HepG2 (cell line): ENCODE results near the gene HDLBP. TPM values are rescaled to one million over a fixed set of nuclear protein-coding genes. Genes with fewer than 3 reads are reported as not detected.
A peak's percentile ranks its signal among the peaks of the same experiment; 100 is the strongest.

Source experiments
- ATAC-seq: fragments of 200-7000 bp; cut with Tn5 transposase; 3 replicates; pipeline ENCODE4 v1.9.1; 2020; ENCODE audit warnings: mild to moderate bottlenecking, moderate library complexity
- BruUV-seq: library from RNA; stranded (reverse); fragments of 400-500 nt; replicated peaks from 2 replicates; lab custom pipeline; 2021; lab: Mats Ljungman, UMichigan
- CTCF ChIA-PET: fragments of 300-600 bp; formaldehyde crosslinking; extraction: SDS; loops from one replicate; lab custom pipeline; 2021; ENCODE audit warnings: low total read pairs, inconsistent platforms, low intra/inter-chr PET ratio; lab: Yijun Ruan, JAX
- POLR2A ChIA-PET: fragments of 350-600 bp; sonication (Branson Sonifier 250); formaldehyde crosslinking; loops from one replicate; lab custom pipeline; 2020; ENCODE audit warnings: antibody characterized with exemption, inconsistent platforms; lab: Yijun Ruan, JAX
- DNase-seq: peaks from one replicate; pipeline ENCODE4 v3.0.0-alpha.2; 2015; ENCODE audit warnings: low spot score
- FAIRE-seq: peaks from 3 replicates; lab custom pipeline; 2011; peaks lifted over from hg19 to GRCh38; lab: Jason Lieb, UNC
- H2AFZ ChIP-seq: one replicate; pipeline ENCODE4 v1.6.1; 2011; ENCODE audit warnings: low read length, inconsistent platforms
- H3K27ac ChIP-seq: fragments of 300-600 bp; 3 replicates; pipeline ENCODE4 v1.8.0; 2011; ENCODE audit warnings: mixed run types, mild to moderate bottlenecking, mixed read lengths, low read length, inconsistent platforms; ENCODE audit not compliant: insufficient read depth; ENCODE audit errors: extremely low read length
- H3K27me3 ChIP-seq, 2 experiments: fragments of 200-600 bp in 1 of 2; 2 replicates in 1 of 2; 3 replicates in 1 of 2; pipeline versions ENCODE4 v1.6.0 to v1.8.0; 2011; ENCODE audit warnings: low read length in 2 of 2, mild to moderate bottlenecking in 2 of 2, moderate library complexity in 2 of 2, inconsistent platforms in 1 of 2; ENCODE audit not compliant: insufficient read depth in 2 of 2, control insufficient read depth in 1 of 2
- H3K36me3 ChIP-seq, 2 experiments: fragments of 200-600 bp in 1 of 2; replicated peaks in 1 of 2; 2 replicates in 1 of 2; 3 replicates in 1 of 2; pipeline versions ENCODE4 v1.5.1 to v1.8.0; 2011; ENCODE audit warnings: low read length in 2 of 2, inconsistent platforms in 1 of 2; ENCODE audit not compliant: insufficient read depth in 2 of 2, control insufficient read depth in 1 of 2
- H3K4me1 ChIP-seq: 2 replicates; pipeline ENCODE4 v1.5.1; 2012; ENCODE audit warnings: low read length, inconsistent platforms; ENCODE audit not compliant: insufficient read depth
- H3K4me2 ChIP-seq: 2 replicates; pipeline ENCODE4 v1.6.0; 2011; ENCODE audit warnings: low read depth, low read length, inconsistent platforms
- H3K4me3 ChIP-seq, 3 experiments: fragments of 200-600 bp in 1 of 3; sonication (generic), shearing (Covaris generic) in 1 of 3; replicated peaks in 1 of 3; 2 replicates each; pipeline ENCODE4 v1.5.1; 2011 to 2016; ENCODE audit warnings: low read length in 3 of 3, inconsistent platforms in 2 of 3, low read depth in 2 of 3, mild to moderate bottlenecking in 2 of 3, control low read depth in 1 of 3, mixed read lengths in 1 of 3; ENCODE audit not compliant: insufficient read depth in 1 of 3
- H3K79me2 ChIP-seq: one replicate; pipeline ENCODE4 v1.6.1; 2011; ENCODE audit warnings: low read length, inconsistent platforms; ENCODE audit not compliant: insufficient read depth
- H3K9ac ChIP-seq: 2 replicates; pipeline ENCODE4 v1.6.0; 2011; ENCODE audit warnings: mild to moderate bottlenecking, low read depth, low read length, inconsistent platforms; ENCODE audit not compliant: insufficient read depth
- H3K9me3 ChIP-seq: 2 replicates; pipeline ENCODE4 v1.5.1; 2012; ENCODE audit warnings: mild to moderate bottlenecking, low read length
- H4K20me1 ChIP-seq: 2 replicates; pipeline ENCODE4 v1.6.0; 2011; ENCODE audit warnings: inconsistent platforms, mild to moderate bottlenecking, low read length, moderate library complexity; ENCODE audit not compliant: insufficient read depth
- AGO2 ChIP-seq: fragments of 200-400 bp; formaldehyde crosslinking; optimal IDR thresholded peaks from 2 replicates; pipeline ENCODE3; 2017; ENCODE audit warnings: mild to moderate bottlenecking, low read depth, low read length, moderate library complexity
- ATF7 ChIP-seq, 2 experiments: fragments of 450-650 bp in 1 of 2; sonication (generic) in 1 of 2; formaldehyde crosslinking in 1 of 2; IDR thresholded peaks; 2 replicates each; pipeline versions ENCODE4 v1.4.0 to v1.6.1; 2016 to 2020; ENCODE audit warnings: antibody characterized with exemption in 1 of 2, mild to moderate bottlenecking in 1 of 2, missing genetic modification reagents in 1 of 2
- ATF7-NPFF ChIP-seq: sonication (generic); formaldehyde crosslinking; IDR thresholded peaks from 2 replicates; pipeline ENCODE4 v1.8.1; 2023; ENCODE audit warnings: mild to moderate bottlenecking, low read depth, missing genetic modification reagents, moderate library complexity
- CEBPB ChIP-seq: IDR thresholded peaks from 2 replicates; pipeline ENCODE4 v1.6.1; 2011; ENCODE audit warnings: low read depth, low read length, improper control_type of control experiment, borderline replicate concordance
- HDAC1 ChIP-seq: sonication (generic); formaldehyde crosslinking; IDR thresholded peaks from 2 replicates; pipeline ENCODE4 v1.5.1; 2020; ENCODE audit warnings: mild to moderate bottlenecking, missing genetic modification reagents
- KAT7 ChIP-seq: IDR thresholded peaks from 2 replicates; pipeline ENCODE4 v1.6.1; 2018; ENCODE audit warnings: borderline replicate concordance, missing compliant biosample characterization
- NFIB ChIP-seq: sonication (generic); formaldehyde crosslinking; IDR thresholded peaks from 2 replicates; pipeline ENCODE4 v1.9.0; 2021; ENCODE audit warnings: missing genetic modification reagents, mild to moderate bottlenecking, borderline replicate concordance
- NONO ChIP-seq, 2 experiments: fragments of 450-650 bp in 1 of 2; sonication (generic) in 1 of 2; formaldehyde crosslinking in 1 of 2; IDR thresholded peaks in 1 of 2; conservative IDR thresholded peaks in 1 of 2; 2 replicates each; pipeline versions ENCODE4 v1.6.1 to v1.8.0; 2017 to 2022; ENCODE audit warnings: mild to moderate bottlenecking in 1 of 2, missing genetic modification reagents in 1 of 2, moderate library complexity in 1 of 2
- POLR2G ChIP-seq: fragments of 200-400 bp; formaldehyde crosslinking; IDR thresholded peaks from 2 replicates; pipeline ENCODE4 v1.6.1; 2018; ENCODE audit warnings: mild to moderate bottlenecking, low read depth, low read length, moderate library complexity
- PRPF4 ChIP-seq: fragments of 200-400 bp; formaldehyde crosslinking; IDR thresholded peaks from 2 replicates; pipeline ENCODE4 v1.6.1; 2016; ENCODE audit warnings: low read length, low read depth; ENCODE audit not compliant: poor library complexity, severe bottlenecking
- RBM22 ChIP-seq: fragments of 200-400 bp; formaldehyde crosslinking; optimal IDR thresholded peaks from 2 replicates; pipeline ENCODE3; 2017; ENCODE audit warnings: mild to moderate bottlenecking, low read length, moderate library complexity
- RFXAP ChIP-seq: sonication (generic); formaldehyde crosslinking; IDR thresholded peaks from 2 replicates; pipeline ENCODE4 v1.4.0; 2020; ENCODE audit warnings: missing genetic modification reagents, borderline replicate concordance
- SIN3B ChIP-seq: fragments of 150-350 bp; IDR thresholded peaks from 2 replicates; pipeline ENCODE4 v1.6.1; 2014; ENCODE audit warnings: low read length
- WIZ ChIP-seq: sonication (generic); formaldehyde crosslinking; IDR thresholded peaks from 2 replicates; pipeline ENCODE4 v1.5.1; 2020; ENCODE audit warnings: mild to moderate bottlenecking, missing genetic modification reagents
- ZNF337 ChIP-seq: sonication (generic); formaldehyde crosslinking; IDR thresholded peaks from 2 replicates; pipeline ENCODE4 v1.5.1; 2020; ENCODE audit warnings: missing genetic modification reagents, low read depth, mild to moderate bottlenecking, borderline replicate concordance
- ZNF343 ChIP-seq: sonication (generic); formaldehyde crosslinking; IDR thresholded peaks from 2 replicates; pipeline ENCODE4 v1.4.0; 2020; ENCODE audit warnings: mild to moderate bottlenecking, missing genetic modification reagents
- ZNF441 ChIP-seq: sonication (generic); formaldehyde crosslinking; IDR thresholded peaks from 2 replicates; pipeline ENCODE4 v1.7.0; 2021; ENCODE audit warnings: missing genetic modification reagents, borderline replicate concordance
- ZNF557 ChIP-seq: sonication (generic); formaldehyde crosslinking; IDR thresholded peaks from 2 replicates; pipeline ENCODE4 v1.4.0; 2020; ENCODE audit warnings: missing genetic modification reagents
- ZNF891 ChIP-seq: sonication (generic); formaldehyde crosslinking; IDR thresholded peaks from 2 replicates; pipeline ENCODE4 v1.5.0; 2020; ENCODE audit warnings: mild to moderate bottlenecking, missing genetic modification reagents
- WGBS: methylation state at CpG from one replicate; pipeline ENCODE4 v1.1.6; 2017; ENCODE audit warnings: low lambda C conversion rate; 5-methylcytosine and 5-hydroxymethylcytosine counted together
- in situ Hi-C: cut with HindIII; loops from 2 replicates; pipeline ENCODE4 v1.10.0; 2017; ENCODE audit warnings: low pct_unique_long_range_greater_than_20kb; ENCODE audit not compliant: extremely low pct_ligation_motif_present
- intact Hi-C: fragments of 100-400 bp; cut with micrococcal nuclease; formaldehyde crosslinking; loops from one replicate; pipeline ENCODE4 v1.10.0; 2022; ENCODE audit not compliant: unreplicated experiment
- polyA plus RNA-seq, 8 experiments: library from polyadenylated mRNA; depleted of rRNA in 3 of 8; stranded (reverse) in 7 of 8; unstranded in 1 of 8; fragments of >200 nt; fragmentation: Illumina TruSeq in 4 of 8; extraction: Trizol in 4 of 8; gene quantifications; 2 replicates each; pipeline versions ENCODE4 v1.2.1 to v1.2.3, GENCODE V29; 2011 to 2016; ENCODE audit warnings: low read depth in 4 of 8, missing spikeins in 1 of 8, mixed read lengths in 1 of 8; ENCODE audit not compliant: insufficient read depth in 1 of 8
- total RNA-seq, 5 experiments: library from RNA; depleted of rRNA; stranded (reverse); fragments of >200 nt; fragmentation: Illumina TruSeq; extraction: Trizol; gene quantifications; 2 replicates each; pipeline ENCODE4 v1.2.3, GENCODE V29; 2016; ENCODE audit warnings: low read depth in 1 of 5

HDLBP gene
- total and polyA plus RNA-seq, 2 of the 13 experiments (the other 11 are each of a cell fraction or from before 2014, with no cell fraction given), result 464 to 707 TPM

DNA sequence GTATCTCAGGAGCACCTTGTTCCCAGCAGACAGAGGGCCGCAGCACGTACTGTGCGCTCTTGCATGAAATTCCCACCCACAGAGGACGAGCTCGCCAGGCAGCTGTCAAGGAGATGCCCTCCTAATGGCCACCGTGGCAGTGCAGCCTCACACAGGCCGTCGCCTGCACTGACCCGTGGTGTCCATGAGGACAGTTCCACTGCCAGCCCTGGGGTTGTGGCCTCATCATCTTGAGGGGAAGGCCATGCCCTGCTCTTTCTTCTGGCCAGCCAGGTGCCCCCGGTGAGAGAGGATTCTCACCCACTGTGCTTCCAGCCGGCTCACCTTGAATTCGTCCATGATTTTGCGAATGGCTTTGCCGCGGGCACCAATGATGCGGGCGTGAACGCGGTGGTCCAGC lies 85.0 kb downstream of the HDLBP start:
- BruUV-seq, result no TSS peak
- H3K27me3 ChIP-seq, result no peaks in the 10 kb centered on the region
- no peak overlapping the region for H2AFZ ChIP-seq
- FAIRE-seq (no peak), DNase-seq (no peak), ATAC-seq (peak; percentile 1; the same call in 1 of the 3 replicates)
- no peak overlapping the region for H3K4me3 ChIP-seq
- 99% methylated on average over 19 of the region's 19 CpGs for WGBS
- H3K9me3 ChIP-seq, result no peaks in the 10 kb centered on the region
- H4K20me1 ChIP-seq, result peaks cover 53% of the 10 kb centered on the region; the same call in 1 of the 2 replicates
- H3K4me1 ChIP-seq, result peaks cover 16% of the 10 kb centered on the region
- ChIA-PET POLR2A (no interaction called here), CTCF (no interaction called here)
- peaks cover 58 to 90% of the 10 kb centered on the region in 2 experiments for H3K36me3 ChIP-seq
- no peak overlapping the region for H3K27ac ChIP-seq
- no peak overlapping the region for H3K4me2 ChIP-seq
- no peak overlapping the region for H3K9ac ChIP-seq
- in situ Hi-C loops (no loop called here), intact Hi-C loops (no loop called here)
- TF ChIP-seq ZNF337, result no peak
- peak; percentile 46; the same call in 1 of the 2 replicates for TF ChIP-seq POLR2G
- TF ChIP-seq RBM22, result peak; percentile 88
- peak; percentile 68 for TF ChIP-seq AGO2
- TF ChIP-seq RFXAP (CRISPR knock-in tag), result no peak
- TF ChIP-seq SIN3B, result no peak
- H3K79me2 ChIP-seq, result peaks cover 6% of the 10 kb centered on the region

- intact Hi-C loops (loop anchor here (10.0 kb wide), 1 partner anchor 375 kb away; no protein-coding TSS in a partner anchor), in situ Hi-C loops (no loop called here)
- Histone ChIP-seq H3K27ac (peak overlapping the region; percentile 24), H3K9ac (no peak overlapping the region), H3K9me3 (no peaks in the 10 kb centered on the region), H3K27me3 (no peaks in the 10 kb centered on the region), H3K36me3 (peaks cover 52 to 86% of the 10 kb centered on the region in 2 experiments), H3K4me3 (no peak overlapping the region), H4K20me1 (peaks cover 52% of the 10 kb centered on the region; the same call in 1 of the 2 replicates), H3K79me2 (peaks cover 6% of the 10 kb centered on the region), H3K4me1 (peaks cover 23% of the 10 kb centered on the region), H2AFZ (no peak overlapping the region), H3K4me2 (no peak overlapping the region)
- no peak for DNase-seq
- ChIA-PET POLR2A (no interaction called here), CTCF (no interaction called here)
- 92% methylated on average over 22 of the region's 29 CpGs for WGBS
- no TSS peak for BruUV-seq
- no peak for FAIRE-seq
- no peak for ATAC-seq
- TF ChIP-seq ZNF891 (CRISPR knock-in tag) (0 out of 2 replicates have a peak, but pooled peaks have one; percentile 23), NFIB (CRISPR knock-in tag) (no peak), RBM22 (peak; percentile 79), NONO (IDR thresholded peaks at IDR 0.05) (no peak), NONO (CRISPR knock-in tag; conservative IDR thresholded peaks at IDR 0.05) (0 out of 2 replicates have a peak, but pooled peaks have one; percentile 26), ZNF441 (CRISPR knock-in tag) (no peak), CEBPB (no peak), ZNF557 (CRISPR knock-in tag) (no peak), ATF7-NPFF (CRISPR knock-in tag) (no peak), ATF7 (IDR thresholded peaks at IDR 0.05) (no peak), ATF7 (CRISPR knock-in tag; IDR thresholded peaks at IDR 0.05) (no peak), PRPF4 (peak; percentile 1), WIZ (CRISPR knock-in tag) (no peak), KAT7 (CRISPR knock-in tag) (no peak), HDAC1 (CRISPR knock-in tag) (no peak), ZNF343 (CRISPR knock-in tag) (no peak)
Observed at GRCh38 chr2:241229563-241230401, 85.7 kb downstream of the HDLBP start.
